Measurements from ENCODE around the gene LZTS2.
A peak's percentile ranks its signal among the peaks of the same experiment; 100 is the strongest.

Gene LZTS2

DNA sequence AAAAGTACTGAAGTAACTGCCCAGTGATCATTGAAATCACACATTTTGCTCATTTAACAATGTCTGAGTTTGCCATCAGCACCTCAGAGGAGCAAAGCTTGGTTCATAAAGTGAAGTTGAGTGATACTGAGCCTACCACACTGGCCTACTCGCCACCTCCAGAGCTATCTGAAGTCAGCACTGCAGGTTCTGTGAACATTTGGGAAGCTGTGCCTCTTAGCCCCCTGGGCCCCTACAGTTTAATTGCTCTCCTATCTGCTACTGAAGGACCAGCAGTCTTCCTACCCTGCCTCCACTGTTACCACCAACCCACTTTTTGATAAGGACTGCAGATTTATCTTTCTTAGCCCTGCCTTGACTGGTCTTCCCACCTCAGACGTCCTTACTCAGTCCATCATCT is 32.3 kb upstream of the LZTS2 start:
- no peak for DNase-seq (ENCODE audit: low read depth)
- H3K4me3 ChIP-seq (ENCODE audit: low read length): no peak overlapping the region
- TF ChIP-seq, protein P1, sequence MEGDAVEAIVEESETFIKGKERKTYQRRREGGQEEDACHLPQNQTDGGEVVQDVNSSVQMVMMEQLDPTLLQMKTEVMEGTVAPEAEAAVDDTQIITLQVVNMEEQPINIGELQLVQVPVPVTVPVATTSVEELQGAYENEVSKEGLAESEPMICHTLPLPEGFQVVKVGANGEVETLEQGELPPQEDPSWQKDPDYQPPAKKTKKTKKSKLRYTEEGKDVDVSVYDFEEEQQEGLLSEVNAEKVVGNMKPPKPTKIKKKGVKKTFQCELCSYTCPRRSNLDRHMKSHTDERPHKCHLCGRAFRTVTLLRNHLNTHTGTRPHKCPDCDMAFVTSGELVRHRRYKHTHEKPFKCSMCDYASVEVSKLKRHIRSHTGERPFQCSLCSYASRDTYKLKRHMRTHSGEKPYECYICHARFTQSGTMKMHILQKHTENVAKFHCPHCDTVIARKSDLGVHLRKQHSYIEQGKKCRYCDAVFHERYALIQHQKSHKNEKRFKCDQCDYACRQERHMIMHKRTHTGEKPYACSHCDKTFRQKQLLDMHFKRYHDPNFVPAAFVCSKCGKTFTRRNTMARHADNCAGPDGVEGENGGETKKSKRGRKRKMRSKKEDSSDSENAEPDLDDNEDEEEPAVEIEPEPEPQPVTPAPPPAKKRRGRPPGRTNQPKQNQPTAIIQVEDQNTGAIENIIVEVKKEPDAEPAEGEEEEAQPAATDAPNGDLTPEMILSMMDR (conservative IDR thresholded peaks at IDR 0.05; ENCODE audit: low read length): no peak

DNA sequence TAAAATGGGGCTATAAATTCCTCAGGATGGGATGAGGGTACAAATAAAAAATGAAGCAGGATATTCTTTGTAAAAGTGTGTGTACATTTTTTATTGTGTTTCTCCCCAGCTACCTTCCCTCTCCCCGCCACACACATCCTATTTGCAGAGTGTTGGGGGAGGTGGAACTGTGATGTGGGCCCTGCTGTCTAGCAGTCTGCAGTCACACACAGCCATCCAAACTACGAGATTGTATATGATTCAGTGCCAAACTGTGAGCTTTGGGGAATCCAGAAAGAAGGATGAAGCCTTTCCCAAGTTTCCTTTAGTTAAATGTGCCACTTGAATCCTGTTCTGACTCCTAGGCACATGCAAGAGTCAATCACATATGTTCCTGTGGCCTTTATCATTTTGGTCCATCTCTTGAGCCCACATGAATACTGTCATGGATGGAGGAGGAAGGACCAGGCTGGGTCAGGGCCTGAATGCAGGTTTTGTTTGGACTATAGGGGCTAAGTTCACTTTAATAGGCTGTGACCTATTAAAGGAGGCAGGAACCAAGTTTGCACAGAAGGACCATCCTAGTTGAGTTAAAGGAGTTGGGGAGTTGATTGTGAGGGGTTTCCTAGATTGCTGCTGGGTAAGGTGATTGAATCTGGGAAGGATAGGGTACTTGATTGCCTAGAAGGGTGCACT is 31.4 kb upstream of the LZTS2 start:
- 0 out of 2 replicates have a peak overlapping the region, but pooled peaks have one; percentile 63 for H3K4me3 ChIP-seq (ENCODE audit: low read length)
- TF ChIP-seq, protein P1 (conservative IDR thresholded peaks at IDR 0.05; ENCODE audit: low read length): no peak
- no peak for DNase-seq (ENCODE audit: low read depth)

DNA sequence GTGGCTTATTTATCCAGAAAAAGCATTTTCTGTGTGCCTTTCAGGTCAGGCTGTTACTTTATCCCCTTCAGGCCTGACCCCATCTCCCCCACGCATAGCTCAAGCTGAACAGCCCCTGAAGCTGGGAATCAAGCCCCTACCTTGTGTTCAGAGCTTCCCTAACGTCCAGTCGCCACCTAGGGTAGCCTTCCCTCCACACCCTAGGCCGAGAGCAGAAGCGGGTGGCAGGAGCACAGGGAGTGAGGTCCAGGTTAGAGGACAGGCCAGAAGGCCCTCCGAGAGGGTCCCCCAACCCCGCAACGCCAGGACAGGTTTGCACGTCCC is 30.8 kb upstream of the LZTS2 start:
- DNase-seq (ENCODE audit: low read depth): no peak
- peak overlapping the region; percentile 63 for H3K4me3 ChIP-seq (ENCODE audit: low read length)
- TF ChIP-seq, protein P1 (conservative IDR thresholded peaks at IDR 0.05; ENCODE audit: low read length): no peak

DNA sequence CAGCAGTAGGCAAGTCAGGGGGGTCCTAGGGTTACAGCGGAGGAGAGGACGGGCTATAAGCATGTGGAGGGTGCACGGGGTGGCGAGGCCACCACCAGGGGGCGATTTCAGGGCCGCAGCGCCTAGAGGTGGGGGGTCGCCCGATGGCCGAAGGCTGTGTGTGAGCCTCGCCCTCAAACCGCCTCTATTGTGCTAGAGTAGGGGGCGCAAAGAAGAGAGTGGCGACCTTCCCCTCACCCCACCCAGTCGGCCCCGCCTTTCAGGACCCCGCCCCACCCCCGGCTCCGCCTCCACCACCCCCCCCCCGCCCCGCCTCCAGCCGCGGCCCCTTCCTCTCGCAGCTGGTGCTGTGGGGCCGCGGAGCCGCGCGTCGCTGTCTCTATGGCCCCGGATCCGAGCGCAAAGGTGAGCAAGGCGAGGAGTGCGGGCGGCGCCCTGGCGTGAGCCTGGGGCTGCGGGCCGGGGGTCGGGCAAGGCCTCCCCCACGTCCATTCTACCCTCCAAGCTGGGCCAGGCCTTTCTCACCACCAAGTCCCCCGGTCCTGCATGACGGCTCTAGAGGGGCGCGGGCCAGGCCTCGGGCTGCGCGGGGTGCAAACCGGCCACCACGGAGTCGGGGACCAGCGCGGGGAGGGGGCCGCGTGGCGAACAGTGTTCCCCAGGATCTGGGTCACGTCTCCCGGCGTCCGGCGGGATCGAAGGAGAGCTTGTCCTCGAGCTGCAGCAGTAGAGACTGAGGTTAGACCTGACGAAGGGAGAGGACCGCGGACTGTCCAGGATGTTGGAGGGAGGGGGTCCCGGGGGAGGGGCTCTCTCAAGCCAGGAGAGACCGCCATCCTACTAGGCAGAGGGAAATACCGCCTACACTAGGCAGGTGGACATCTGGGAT is 30.2 kb upstream of the LZTS2 start, which contains the start of gene SEMA4G:
TSS of gene SEMA4G (plus strand) at position 318 of the 889 bp plus-strand sequence. CDS start 3,409 bp downstream, outside the sequence.
- TF ChIP-seq, protein P1 (conservative IDR thresholded peaks at IDR 0.05; ENCODE audit: low read length): peak; percentile 70
- H3K4me3 ChIP-seq (ENCODE audit: low read length): peak within 1 kb of the TSS; percentile 63
- DNase-seq (ENCODE audit: low read depth): peak; percentile 21

DNA sequence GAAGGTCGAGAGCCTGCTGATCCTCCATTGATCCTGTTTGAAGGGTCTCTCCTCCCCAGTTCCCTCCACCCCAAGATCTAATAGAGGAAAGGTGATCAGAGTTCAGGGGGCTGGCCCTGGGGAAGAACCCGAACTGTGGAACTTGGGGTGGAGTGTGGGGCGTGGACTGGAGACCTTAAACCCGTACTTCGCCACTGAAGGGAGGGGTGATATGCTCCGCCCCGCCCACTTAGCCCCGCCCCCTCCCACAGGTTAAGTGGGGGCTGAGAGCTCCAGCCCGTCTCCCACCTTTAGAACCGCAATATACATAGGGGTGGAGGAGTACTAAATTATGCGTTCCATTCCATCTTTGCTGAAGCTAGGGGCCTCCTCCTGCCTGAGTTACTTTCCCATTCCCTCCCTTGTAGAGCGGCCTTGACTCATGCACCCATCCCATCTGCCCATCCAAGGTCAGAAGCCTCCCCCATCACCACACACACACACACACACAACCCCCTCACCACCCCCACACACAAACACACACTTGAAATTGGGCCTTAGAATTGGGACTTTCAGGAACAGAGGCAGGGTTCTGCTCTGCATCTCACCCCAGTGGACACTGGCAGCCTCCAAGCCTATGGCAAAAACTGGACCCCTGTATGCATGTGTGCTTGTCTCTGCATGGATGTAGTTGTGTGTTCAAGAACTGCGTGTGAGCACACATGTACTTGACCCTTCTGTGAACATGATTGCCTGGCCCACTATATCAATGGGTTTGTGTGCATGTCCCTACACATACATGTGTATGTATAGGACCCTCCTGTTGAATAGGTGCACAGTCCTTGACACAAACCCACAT is 29.3 kb upstream of the LZTS2 start:
- H3K4me3 ChIP-seq (ENCODE audit: low read length): peak overlapping the region; percentile 63
- DNase-seq (ENCODE audit: low read depth): no peak

More for the DNA sequence above, 29.3 kb upstream of the LZTS2 start:
- TF ChIP-seq, protein P1 (conservative IDR thresholded peaks at IDR 0.05; ENCODE audit: low read length): no peak

Data from AG10803 (cell line).